ENCODE results near the gene EPB41L4B.

EPB41L4B gene

DNA sequence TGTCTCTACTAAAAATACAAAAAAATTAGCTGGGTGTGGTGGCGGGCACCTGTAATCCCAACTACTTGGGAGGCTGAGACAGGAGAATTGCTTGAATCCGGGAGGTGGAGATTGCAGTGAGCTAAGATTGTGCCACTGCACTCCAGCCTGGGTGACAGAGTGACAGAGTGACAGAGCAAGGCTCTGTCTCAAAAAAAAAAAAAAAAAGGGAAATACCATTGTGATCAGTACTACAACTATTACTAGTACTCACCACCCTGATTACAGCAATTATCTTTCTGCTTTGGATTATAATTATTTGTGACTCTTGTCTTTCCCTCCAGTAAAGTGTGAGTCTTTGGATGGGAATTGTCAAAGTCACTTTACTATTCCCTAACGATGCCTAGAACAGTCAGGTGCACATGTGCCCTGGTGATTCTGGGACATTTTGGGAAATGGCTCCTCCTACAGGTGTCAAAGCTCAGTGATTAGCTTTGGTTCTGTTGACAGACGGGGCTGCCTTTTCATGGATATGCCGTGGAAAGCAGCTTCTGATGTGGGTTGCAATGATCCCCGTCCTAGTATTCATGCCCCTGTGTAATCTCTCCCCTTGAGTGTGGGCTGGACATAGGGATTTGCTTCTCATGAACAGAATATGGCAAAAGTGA lies 122.0 kb downstream of the EPB41L4B start:
- no peak for DNase-seq (ENCODE audit: low read depth)

GRCh38 chr9:109193974-109194556 lies 126.8 kb downstream of the EPB41L4B start:
- no peak for DNase-seq (ENCODE audit: low read depth)

DNA sequence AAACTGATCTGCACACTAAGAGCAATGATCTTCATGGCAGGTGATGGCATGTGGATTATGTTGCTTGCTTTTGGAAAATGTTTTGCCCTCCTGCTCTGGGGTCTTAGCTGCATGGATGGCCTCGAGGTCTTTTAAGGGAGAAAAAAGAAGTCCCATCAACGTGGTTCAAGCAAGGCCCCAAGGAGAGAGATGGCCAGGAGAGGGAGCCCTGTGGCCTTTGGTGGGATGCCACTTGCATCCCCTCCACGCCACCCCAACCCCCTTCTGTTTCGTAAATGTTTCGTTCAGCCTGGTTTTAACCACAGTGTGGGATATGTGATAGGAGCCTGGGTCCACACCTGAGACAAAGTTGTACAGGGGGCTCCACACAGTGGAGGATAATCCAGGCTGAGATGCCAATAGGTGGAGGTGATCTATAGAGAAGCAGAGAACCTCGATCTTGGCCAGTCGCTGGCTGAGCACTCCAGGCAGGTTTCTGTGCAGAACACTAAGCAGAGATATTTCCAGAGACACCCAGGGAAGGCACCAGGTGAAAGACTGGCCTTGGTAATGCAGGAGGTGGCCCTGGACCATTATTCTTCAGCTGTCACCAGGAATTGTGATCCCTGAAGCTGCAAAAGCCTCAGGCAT lies 128.0 kb downstream of the EPB41L4B start:
- no peak for DNase-seq (ENCODE audit: low read depth)

DNA sequence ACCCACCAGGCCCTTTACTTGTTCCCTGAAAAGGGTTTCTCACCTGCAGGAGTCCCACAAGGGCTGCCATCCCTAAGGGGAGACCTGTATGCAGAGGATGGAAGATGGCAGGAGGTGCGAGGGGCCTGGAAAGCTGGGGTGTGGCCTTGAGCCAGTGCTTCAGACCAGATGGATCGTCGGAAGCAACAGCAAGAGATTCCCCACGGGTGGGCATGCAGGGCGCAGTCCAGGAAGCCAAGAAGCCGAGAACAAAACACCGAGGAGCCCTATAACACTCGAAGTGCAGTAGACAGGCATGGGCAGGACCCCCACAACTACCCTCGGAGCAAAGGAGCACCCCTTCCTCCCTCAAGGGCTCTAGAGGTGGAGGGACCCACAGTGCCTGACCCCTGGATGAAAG lies 129.1 kb downstream of the EPB41L4B start:
- DNase-seq (ENCODE audit: low read depth), result no peak

- DNase-seq (ENCODE audit: low read depth), result no peak
These were observed 130.7 kb downstream of the EPB41L4B start for GRCh38 chr9:109190151-109190550.

DNA sequence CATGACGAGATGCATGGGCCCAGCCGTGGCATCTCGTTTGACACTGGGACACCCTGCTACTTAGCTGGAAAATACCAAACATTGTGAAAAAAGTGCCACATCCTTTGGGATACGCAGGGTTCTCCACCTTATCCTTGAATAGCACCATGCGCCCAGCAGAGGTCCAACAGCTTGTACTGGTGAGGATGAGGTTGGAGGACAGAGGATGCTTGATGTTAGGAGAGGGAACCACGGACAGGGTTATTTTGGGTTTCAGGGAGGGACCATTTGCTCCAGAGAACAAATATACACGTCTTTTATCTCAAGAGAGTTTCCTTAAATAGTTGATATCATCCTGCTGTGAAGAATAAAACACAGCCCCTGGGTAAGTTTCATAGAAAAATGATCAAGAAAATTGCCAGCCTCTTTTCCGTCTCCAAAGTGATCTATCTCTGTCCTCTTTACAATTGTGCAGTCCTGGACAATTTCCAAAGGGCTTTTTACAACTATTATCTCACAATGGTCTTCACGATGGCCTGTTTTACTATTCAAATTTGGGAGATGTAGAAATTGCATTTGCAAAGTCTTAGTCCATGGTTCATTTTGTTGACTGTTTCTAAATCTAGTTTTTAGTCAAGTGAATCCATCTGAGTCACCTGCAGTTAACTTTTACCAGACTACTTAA lies 133.9 kb downstream of the EPB41L4B start:
- no peak for DNase-seq (ENCODE audit: low read depth)

DNA sequence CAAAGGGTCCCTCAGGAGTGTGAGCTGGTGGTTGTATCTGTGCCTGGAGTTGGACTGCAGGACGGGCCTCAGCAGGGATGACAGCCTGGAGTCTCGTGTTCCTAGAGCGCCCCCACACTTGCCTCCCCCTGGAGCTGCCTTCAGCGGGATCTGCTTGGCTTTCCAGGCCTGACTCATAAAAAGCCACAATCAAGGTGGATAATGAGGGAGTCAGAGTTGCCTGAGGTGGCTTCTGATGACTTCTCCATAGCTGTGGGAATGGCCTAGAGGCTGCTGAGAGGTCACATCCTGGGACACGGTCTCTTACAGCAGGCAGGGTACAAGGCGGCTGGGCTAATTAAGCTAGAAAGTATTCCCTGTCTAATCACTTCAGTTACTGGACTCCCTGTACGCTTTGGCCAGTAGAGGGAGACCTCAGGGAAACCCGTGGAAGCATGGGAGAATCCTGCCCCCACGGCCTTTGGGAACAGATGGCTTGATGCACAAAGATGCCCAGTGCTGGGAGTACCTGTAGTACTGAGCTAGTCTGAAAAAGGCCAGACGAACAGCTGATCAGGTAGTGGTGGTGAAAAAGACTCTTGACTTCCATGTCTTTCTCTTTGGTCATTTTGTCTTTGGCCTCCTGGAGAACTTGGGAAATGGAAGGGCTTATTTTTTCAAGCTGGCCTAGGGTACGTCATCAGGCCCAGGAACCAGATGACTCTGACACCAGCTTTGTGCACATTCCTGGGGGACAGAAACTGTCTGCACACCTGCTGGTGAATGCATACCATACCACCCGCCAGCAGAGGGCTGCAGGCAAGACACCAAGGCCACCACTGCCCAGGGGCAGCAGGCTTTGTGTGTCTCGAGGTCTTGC lies 137.7 kb downstream of the EPB41L4B start:
- no peak for DNase-seq (ENCODE audit: low read depth)

DNA sequence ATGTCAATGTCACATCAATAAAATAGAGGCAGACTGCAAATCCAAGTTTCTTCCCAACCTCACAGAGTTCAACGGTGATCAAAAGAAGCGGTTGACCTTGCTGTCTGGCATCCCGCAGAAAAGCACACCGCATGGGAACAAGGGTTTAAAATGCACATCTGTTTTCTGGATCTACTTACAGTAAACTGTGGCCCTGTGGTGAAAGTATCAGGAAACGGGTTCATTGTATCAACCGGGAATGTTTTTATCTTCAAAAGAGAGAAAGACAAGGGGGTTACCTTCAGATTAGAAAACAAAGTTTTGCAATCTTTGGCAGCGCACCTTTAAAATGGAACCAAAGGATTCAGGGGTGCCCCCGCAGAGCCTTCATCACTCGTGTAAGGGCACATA lies 138.3 kb downstream of the EPB41L4B start:
- DNase-seq (ENCODE audit: low read depth), result no peak

DNA sequence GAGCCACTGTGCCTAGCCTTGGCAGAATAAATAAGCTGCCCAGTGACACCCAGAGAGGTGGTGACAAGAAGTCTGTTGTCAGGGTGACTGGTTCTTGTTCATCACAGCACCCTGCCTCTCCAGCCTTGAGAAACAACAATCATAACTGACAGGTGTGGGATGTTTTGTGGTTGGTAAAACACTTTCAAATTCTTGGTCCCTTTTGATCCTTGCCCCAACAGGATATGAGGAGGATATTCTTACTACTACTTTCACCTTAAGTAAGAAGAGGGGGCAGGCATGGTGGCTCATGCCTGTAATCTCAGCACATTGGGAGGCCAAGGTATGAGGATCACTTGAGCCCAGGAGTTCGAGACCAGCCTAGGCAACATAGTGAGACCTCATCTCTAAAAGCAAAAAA lies 139.6 kb downstream of the EPB41L4B start:
- no peak for DNase-seq (ENCODE audit: low read depth)

DNA sequence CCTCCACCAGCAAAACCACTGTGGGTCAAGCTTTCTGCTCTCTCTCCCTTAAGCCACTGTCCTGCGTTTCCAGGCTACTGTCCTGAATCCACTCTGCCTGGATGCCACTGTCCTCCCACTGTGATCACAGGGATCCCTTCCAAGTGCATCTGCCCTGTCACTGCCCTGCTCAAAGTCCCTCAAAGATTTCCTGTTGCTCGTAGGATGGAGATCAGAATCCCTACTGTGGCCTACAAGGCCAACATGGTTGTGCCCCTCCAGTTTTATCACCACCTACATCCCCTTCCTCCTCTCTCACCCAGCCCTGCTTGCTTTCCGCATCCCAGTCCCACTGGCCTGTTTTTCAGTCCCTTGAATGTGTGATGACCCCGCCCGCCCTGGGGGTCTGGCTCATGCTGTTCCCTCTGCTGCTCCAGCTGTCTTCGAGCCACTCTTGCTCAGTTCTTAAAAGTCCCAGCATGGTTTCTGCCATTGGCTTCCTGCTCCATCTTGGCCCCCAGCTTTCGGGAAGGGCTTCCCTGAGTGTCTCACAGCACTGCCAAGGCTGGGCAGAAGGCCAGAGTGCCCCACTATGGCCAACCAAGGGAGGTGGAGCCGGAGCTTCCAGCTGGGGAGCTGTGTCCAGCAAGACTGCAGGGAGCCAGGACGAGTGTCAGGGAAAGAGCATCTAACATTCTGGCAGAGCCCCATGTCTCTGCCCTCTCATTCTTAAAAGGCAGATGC lies 140.9 kb downstream of the EPB41L4B start:
- DNase-seq (ENCODE audit: low read depth), result no peak

DNA sequence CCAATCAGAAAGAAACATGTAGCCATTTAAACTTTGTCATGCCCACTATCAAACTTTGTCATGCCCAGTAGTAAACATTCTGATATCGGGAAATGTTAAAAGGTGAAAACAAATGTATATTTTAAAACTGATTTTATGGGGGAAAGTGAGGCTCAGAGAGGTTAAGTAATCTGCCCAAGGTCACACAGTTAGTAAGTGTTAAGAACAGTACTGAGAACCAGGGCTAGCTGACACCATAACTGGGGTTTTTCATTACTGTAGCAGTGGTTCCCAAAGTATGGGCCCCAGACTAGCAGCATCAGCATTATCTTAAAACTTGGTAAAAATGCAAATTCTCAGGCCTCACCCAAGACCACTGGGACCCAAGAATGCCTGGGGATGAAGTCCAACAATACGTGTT lies 143.9 kb downstream of the EPB41L4B start:
- DNase-seq (ENCODE audit: low read depth), result no peak

DNA sequence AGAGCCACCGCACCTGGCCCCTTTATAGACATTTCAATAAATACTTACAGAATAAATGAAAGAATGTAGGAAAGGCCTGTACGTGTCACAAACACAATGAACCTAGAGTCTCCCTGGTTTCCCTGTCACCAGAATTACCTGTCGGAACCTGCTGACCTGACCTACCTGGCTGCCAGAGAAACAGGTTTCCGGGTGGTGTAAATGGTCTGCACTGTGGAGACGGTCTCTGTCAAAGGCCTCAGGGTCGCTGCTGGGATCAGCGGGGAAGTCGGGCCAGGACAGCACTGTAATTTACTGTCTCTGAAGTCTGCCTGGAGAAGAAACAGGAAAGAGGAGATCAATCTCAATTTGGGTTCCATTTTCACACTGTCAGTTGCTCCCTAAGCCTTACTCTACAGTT lies 144.5 kb downstream of the EPB41L4B start:
- no peak for DNase-seq (ENCODE audit: low read depth)

DNA sequence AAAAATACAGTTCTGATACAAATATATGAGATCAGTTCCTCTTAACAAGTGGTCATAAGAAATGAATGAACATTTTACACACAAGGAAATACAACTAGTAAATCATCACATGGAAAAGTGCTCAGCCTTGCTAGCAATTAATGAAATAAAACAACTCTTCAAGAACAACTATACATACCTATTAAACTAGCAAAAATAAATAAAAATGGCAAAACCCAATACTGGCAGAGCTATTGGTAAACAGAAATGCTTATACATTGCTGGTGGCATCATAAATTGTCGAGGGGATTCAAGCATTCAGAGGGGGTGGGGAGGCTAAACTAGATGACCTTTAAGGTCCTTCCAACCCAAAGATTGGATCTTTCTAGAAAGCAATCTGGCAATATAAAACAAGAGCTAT lies 147.9 kb downstream of the EPB41L4B start:
- no peak for DNase-seq (ENCODE audit: low read depth)

DNA sequence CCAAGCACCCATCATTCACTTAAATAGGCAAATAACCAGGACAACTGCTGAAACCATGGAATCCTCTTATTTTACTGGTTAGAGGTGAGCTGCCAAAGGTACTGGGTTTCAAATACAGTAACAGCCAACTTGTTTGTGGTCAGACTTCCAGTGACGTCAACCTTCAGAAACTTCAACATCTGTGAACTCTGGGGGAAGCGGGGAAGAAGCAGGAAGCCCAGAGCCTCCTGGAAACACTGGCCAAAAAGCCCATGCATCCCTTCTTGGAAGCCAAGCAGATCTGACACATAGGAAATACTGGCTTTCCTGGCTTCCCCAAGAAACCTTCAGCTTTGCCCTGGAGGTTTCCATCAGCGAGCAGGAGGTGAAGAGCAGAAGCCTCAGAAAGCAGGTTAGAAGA lies 148.9 kb downstream of the EPB41L4B start:
- DNase-seq (ENCODE audit: low read depth), result no peak

- DNase-seq (ENCODE audit: low read depth), result no peak
These were observed 152.7 kb downstream of the EPB41L4B start for GRCh38 chr9:109168170-109168569.

GRCh38 chr9:109167716-109168115 lies 153.1 kb downstream of the EPB41L4B start:
- DNase-seq (ENCODE audit: low read depth), result no peak

GRCh38 chr9:109166771-109167601 lies 153.9 kb downstream of the EPB41L4B start, which contains the start of gene FRRS1L:
FRRS1L (minus strand) TSS chr9:109167249; CDS start chr9:109167138, 111 bp downstream.
- no peak for DNase-seq (ENCODE audit: low read depth)

- no peak for DNase-seq (ENCODE audit: low read depth)
These were observed 154.6 kb downstream of the EPB41L4B start for GRCh38 chr9:109166171-109166770.

DNA sequence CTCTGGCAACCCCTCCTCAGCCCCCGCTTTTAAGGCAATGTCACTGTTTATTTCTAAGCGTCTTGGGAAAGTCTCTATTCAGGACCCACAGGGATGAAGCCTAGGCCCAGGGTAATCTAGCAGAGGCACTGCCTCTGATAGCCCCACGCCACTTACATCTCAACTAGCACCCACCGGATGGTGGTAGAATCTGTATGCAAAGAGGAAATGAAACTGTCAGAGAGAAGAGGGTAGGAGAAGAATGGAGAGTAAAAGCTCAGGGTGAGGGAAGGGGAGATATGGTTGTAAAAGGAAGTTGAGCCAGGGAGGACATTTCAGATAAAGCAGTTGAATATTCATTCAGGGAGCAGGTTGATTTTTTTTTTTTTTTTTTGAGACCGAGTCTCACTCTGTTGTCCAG lies 156.8 kb downstream of the EPB41L4B start:
- DNase-seq (ENCODE audit: low read depth), result no peak

GRCh38 chr9:109163194-109163593 lies 157.7 kb downstream of the EPB41L4B start:
- DNase-seq (ENCODE audit: low read depth), result no peak

Measured in stromal cell of bone marrow (primary cell).